T-helper 2 cell (primary cell): Measurements from ENCODE around the gene TM4SF18.
"Not testable (repeated sequence)": the region's sequence is repeated elsewhere in the genome, so short reads cannot be mapped to it uniquely, and the experiment has no call there.

Experiments used
- DNase-seq, 5 experiments: peaks; one replicate each; pipeline versions ENCODE4 v3.0.0 to v3.0.0-alpha.2; 2012 to 2022

TM4SF18 gene

DNA sequence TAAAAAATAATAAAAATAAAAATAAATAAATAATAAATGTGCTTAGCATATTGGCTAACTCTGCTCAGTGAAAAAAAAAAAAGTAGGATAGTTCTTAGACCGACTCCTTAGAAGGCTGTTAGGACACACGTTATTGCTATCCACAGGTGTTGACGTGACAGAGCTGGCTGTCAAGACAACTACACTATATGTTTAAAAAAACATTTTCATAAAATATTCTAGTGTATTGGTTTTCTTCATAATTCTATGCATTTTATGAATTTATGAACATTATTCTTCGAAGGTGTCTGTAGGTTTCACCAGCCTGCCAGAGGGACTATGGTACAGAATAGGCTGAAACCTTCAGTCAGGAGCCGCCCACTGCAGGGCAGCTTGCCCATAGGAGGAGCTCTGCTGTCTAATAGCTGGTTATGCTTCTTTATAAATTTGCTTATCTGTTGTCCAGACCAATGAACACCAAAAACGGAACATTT lies 34.8 kb upstream of the TM4SF18 start:
- DNase-seq = no peak

GRCh38 chr3:149366941-149367840 lies 33.8 kb upstream of the TM4SF18 start:
- DNase-seq = no peak

DNA sequence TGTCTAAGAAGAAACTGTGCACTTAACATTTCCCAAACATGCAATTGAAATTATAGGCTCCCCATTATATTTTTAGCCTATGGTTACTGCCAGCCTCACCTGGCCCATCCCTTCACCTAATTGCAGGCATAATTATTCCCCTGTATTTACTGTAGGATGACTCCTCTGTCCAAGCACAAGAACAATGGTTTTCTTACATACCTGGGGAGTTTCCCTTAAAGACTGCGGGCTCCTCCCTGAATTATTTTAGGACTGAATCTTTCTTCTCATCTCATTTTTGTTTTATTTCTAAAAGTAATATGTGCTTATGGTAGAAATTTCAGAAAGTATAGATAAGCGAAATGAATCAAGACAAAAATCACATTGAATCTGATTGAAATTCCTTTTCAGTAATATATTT lies 32.6 kb upstream of the TM4SF18 start:
- no peak for DNase-seq

- DNase-seq = no peak
These were observed 31.2 kb upstream of the TM4SF18 start for GRCh38 chr3:149364624-149365023.

GRCh38 chr3:149363053-149363452 lies 29.6 kb upstream of the TM4SF18 start:
- no peak for DNase-seq

DNA sequence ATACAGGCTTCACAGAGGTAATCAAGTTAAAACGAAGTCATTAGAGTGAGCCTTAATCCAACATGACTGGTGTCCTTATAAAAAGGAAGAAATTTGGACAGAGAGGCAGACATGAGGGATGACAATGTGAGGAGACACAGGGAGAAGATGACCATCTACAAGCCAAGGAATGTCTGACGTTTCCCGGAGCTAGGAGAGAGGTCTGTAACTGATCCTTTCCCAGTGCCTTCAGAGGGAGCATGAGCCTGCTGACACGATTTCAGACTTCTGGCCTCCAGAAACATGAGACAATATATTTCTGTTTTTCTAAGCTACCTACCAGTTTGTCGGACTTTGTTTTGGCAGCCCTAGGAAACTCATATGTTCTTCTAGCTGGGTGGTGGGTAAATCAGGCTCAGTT lies 28.9 kb upstream of the TM4SF18 start:
- DNase-seq = no peak

DNA sequence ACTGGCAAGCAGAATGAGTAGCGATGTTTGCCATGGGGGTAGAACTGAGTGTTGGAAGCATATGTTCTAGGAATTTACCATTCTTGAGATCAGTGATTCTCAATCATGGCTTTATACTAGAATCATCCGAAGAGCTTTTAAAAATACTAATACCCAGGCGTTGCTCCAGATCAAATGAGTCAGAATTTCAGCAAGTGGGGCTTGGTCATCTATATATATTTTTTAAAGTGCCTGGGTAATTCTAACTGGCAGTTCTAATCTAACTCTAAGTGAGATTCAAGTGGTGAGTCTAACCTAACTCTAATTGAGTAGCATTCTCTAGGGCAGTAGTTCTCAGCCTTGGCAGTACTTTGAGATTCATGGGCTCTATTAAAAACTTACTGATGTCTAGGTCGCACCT lies 23.2 kb upstream of the TM4SF18 start:
- no peak for DNase-seq

- no peak for DNase-seq
These were observed 22.7 kb upstream of the TM4SF18 start for GRCh38 chr3:149356044-149356592.

- DNase-seq = no peak
These were observed 20.2 kb upstream of the TM4SF18 start for GRCh38 chr3:149353581-149354184.

- peak in 1 of 5 experiments; percentile 35 for DNase-seq
These were observed 19.1 kb upstream of the TM4SF18 start for GRCh38 chr3:149352556-149352955.

DNA sequence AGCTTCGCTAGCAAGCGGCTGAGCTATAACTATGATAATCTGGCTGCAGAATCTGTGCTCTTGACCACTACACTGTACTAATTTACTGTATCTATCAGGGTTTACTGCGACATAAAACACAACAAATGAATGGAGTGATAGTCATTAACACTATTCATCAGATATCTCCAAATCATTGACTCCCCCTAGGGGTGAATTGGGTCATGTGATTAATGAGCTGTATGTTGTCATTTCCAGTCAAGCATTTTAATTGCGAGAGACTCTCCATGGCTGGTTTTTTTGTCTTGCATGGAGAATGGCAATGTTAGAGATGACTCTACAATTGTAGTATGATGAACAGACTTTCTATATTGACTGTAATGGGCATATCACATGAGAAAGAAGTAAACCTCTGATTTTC lies 10.5 kb upstream of the TM4SF18 start:
- DNase-seq = no peak

DNA sequence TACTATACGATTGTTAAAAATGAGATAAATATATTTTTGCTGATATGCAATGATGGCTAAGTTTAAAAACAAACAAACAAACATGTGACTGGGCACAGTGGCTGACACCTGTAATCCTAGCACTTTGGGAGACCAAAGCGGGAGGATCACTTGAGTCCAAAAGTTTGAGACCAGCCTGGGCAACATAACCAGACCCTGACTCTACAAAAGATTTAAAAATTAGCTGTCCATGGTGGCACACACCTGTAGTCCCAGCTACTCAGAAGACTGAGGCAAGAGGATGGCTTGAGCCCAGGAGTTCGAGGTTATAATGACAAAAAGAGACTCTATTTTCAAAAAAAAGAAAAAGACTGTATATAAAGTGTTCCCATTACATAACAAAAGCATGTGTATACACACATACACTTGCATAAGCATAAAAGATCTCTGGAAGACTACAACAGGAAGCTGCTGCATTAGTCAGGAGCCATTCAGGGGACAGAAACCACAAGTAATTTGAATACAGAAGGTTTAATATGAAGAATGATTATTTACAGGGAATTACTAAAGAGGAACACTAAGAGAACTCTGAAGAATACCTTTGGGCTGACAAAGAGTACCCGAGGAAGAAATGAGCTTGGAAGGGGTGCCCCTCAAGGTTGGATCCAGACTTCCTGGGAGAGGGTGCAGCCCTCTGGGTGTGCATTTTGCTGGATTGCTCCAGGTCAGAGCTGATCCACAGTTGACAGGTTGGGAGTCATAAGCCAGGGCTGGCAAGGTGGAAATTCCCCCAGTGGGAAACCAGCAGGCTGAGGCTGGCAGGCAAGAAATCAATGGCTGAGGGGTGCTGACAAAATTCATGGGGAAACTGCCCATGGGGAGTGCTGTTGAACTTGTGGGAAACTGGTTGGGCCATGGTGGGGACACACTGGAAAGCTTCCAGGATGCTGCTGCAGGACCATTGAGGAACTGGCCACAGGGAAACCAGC lies 9.3 kb upstream of the TM4SF18 start:
- DNase-seq = no peak

DNA sequence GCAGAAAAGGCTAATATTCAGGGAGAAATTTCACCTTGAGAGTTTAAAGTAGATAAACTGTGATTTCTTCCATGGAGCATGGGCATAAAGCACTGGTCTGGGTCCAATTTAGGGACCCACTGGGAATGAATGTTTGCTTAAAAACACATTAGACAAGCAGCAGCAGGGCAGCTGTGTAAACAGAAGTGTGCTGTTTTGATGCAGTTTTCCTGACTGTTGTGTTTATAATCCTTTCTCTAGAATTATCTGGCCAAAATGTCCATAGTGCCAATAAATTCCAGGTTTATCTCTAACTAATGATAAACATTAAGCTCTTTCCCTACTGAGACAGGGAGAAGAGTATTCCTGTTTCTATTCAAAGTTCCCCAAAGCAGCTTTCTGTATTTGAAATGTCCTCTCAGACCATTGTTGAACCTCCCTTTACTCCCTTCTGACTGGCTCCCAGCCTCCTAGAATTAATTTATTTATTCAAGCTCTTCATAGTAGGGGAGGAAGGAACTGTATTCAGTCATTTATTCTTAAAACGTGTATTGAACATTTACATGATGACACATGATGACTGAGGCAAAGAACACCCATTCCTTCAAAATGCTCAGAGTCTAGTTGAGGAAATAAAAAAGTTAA lies 7.0 kb upstream of the TM4SF18 start:
- DNase-seq = no peak

GRCh38 chr3:149339931-149340309 lies 6.5 kb upstream of the TM4SF18 start:
- DNase-seq = no peak

GRCh38 chr3:149337486-149337885 lies 4.0 kb upstream of the TM4SF18 start:
- DNase-seq = not testable (repeated sequence)

DNA sequence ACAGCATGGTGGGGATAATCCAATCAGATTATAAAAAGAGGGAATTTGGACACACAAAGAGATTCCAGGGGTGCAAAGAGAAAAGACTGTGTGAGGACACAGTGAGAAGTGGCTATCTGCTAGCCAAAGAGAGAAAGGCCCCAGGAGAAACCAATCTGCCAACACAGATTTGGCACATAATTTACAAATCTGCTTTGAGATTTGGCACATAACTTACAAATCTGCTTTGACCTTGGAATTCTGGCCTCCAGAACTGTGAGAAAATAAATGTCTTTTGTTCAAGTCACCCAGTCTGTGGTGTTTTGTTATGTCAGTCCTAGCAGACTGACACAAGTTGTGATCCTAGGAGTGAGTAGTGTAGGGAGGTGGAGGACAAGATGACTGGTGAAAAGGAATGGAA lies 3.5 kb upstream of the TM4SF18 start:
- DNase-seq = no peak

DNA sequence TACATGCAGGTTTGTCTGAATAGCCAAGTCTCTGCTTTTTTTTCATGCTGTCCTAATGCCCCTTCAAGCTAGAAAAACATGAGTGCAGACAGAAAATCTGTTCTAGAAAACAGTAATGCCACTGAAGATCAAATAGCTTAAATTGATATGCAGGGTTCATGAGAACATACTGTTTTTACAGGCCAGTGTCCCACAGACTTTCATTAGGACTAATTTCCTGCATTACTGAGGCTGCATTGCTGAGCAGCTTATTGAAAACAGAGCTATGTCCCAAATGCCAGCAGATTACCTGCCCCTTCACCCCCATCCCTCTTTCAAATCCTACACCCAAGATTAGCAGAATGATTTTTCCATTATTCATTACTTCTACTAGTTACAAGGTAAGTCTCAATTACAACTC lies 665 bp downstream of the TM4SF18 start:
- no peak for DNase-seq

DNA sequence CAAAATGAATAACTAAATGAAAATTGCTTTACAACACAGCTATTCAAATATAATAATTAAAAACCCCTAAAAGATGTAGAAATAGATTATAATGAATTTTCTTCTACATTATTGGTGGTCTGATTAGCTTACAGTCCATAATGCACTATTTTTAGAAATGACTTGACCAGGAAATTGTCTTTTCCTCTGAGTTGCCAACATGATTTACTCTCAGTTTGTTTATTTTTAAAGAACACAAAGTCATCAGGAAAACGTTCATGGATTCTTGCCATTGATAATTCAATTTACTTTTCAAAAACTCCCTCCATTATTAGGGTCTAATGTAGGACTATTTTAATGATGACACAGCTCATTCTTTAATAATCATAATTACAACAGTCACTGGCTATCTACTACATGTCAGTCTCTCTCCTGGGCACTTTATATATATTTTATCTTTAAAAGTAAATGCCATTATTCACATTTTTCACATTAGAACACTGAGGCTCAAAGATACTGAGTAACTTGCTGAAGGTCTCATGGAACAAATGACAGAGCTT lies 1.1 kb downstream of the TM4SF18 start:
- DNase-seq = no peak

DNA sequence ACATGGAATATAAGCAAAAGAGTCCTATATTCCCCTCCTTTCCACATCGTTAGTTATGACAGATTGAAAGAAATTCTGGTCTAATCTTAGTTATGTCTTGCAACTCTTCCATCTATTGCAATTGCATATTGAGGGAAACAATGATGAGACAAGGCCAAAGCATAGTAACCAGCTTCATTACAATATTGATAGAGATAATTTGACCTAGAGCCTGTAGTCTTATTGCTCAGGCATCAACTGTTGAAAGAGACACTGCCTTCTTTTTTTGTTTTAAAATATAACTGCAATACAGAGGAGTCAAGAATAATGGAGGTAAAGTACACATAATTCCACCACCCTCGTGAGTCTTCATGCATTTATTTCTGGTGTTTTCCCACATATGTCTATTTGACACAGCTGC lies 2.0 kb downstream of the TM4SF18 start:
- DNase-seq = no peak

GRCh38 chr3:149330609-149331331 lies 2.7 kb downstream of the TM4SF18 start:
- no peak for DNase-seq

DNA sequence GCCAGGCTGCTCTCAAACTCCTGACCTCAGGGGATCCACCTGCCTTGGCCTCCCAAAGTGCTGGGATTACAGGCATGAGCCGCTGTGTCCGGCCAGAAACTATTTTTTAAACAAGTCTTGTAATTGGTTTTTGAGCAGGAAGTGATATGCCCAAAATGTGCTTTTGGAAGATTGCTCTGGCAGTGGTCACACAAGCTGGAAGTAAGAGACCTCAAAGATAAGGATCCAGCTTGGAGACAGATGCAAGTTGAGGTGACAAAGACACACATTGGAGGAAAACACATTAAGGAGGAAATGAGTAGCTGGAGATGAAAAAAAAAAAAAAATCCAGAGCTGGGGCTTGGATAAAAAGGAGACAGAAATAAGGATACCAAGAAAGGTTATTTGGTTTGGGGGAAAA lies 6.3 kb downstream of the TM4SF18 start:
- no peak for DNase-seq
